ENCODE data around the gene BCKDK.

GRCh38 chr16:31061126-31061812, 46.9 kb upstream of the BCKDK start:
- TF ChIP-seq POLR2A (IDR thresholded peaks at IDR 0.05), result no peak
- TF ChIP-seq, protein P1, sequence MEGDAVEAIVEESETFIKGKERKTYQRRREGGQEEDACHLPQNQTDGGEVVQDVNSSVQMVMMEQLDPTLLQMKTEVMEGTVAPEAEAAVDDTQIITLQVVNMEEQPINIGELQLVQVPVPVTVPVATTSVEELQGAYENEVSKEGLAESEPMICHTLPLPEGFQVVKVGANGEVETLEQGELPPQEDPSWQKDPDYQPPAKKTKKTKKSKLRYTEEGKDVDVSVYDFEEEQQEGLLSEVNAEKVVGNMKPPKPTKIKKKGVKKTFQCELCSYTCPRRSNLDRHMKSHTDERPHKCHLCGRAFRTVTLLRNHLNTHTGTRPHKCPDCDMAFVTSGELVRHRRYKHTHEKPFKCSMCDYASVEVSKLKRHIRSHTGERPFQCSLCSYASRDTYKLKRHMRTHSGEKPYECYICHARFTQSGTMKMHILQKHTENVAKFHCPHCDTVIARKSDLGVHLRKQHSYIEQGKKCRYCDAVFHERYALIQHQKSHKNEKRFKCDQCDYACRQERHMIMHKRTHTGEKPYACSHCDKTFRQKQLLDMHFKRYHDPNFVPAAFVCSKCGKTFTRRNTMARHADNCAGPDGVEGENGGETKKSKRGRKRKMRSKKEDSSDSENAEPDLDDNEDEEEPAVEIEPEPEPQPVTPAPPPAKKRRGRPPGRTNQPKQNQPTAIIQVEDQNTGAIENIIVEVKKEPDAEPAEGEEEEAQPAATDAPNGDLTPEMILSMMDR (IDR thresholded peaks at IDR 0.05), result no peak

Measured in esophagus squamous epithelium (tissue), 4 donors.